Measurements from ENCODE around the gene NFE2L3.

The NFE2L3 gene

GRCh38 chr7:26169271-26169670, 17.3 kb downstream of the NFE2L3 start:
- peaks cover 26% of the 10 kb centered on the region for H3K36me3 ChIP-seq (ENCODE audit: insufficient read depth, low read length)
- no peaks in the 10 kb centered on the region for H3F3A ChIP-seq (ENCODE audit: insufficient read depth, low read length)
- H3K4me1 ChIP-seq (ENCODE audit: insufficient read depth, low read length, severe bottlenecking): peaks cover 20% of the 10 kb centered on the region
- no peak overlapping the region for H3K4me3 ChIP-seq (ENCODE audit: low read depth, low read length, poor library complexity, severe bottlenecking)
- no peak overlapping the region for H2AFZ ChIP-seq (ENCODE audit: low read length)
- H3K27ac ChIP-seq (ENCODE audit: low read depth, low read length, poor library complexity, severe bottlenecking): no peak overlapping the region
- H3K9me3 ChIP-seq (ENCODE audit: low read length): 0 out of 2 replicates have a peak, but pooled peaks cover 3% of the 10 kb centered on the region
- no peaks in the 10 kb centered on the region for H4K20me1 ChIP-seq (ENCODE audit: insufficient read depth, low read length)
- no peaks in the 10 kb centered on the region for H3K27me3 ChIP-seq (ENCODE audit: insufficient read depth, low read length)
- no peak for TF ChIP-seq CTCF (IDR thresholded peaks at IDR 0.05; ENCODE audit: low read length)
- TF ChIP-seq EZH2 (IDR thresholded peaks at IDR 0.05; ENCODE audit: borderline replicate concordance, low read length): no peak
- H3K4me2 ChIP-seq (ENCODE audit: low read length): no peak overlapping the region
- H3K79me2 ChIP-seq (ENCODE audit: insufficient read depth, low read length): peaks cover 39% of the 10 kb centered on the region
- no peak overlapping the region for H3K9ac ChIP-seq (ENCODE audit: low read length)
- no peaks in the 10 kb centered on the region for H3K9me2 ChIP-seq (ENCODE audit: low read depth, low read length)

- Histone ChIP-seq H3K36me3 (ENCODE audit: insufficient read depth, low read length) (peaks cover 26% of the 10 kb centered on the region), H3K9me3 (ENCODE audit: low read length) (0 out of 2 replicates have a peak, but pooled peaks cover 3% of the 10 kb centered on the region), H3K4me3 (ENCODE audit: low read depth, low read length, poor library complexity, severe bottlenecking) (no peak overlapping the region), H3K79me2 (ENCODE audit: insufficient read depth, low read length) (peaks cover 45% of the 10 kb centered on the region), H3K4me1 (ENCODE audit: insufficient read depth, low read length, severe bottlenecking) (peaks cover 20% of the 10 kb centered on the region), H3K27me3 (ENCODE audit: insufficient read depth, low read length) (no peaks in the 10 kb centered on the region), H3K27ac (ENCODE audit: low read depth, low read length, poor library complexity, severe bottlenecking) (no peak overlapping the region), H2AFZ (ENCODE audit: low read length) (no peak overlapping the region), H3K9me2 (ENCODE audit: low read depth, low read length) (no peaks in the 10 kb centered on the region), H4K20me1 (ENCODE audit: insufficient read depth, low read length) (no peaks in the 10 kb centered on the region), H3F3A (ENCODE audit: insufficient read depth, low read length) (no peaks in the 10 kb centered on the region), H3K4me2 (ENCODE audit: low read length) (no peak overlapping the region), H3K9ac (ENCODE audit: low read length) (no peak overlapping the region)
- no peak for TF ChIP-seq CTCF (IDR thresholded peaks at IDR 0.05; ENCODE audit: low read length)
Observed at GRCh38 chr7:26170663-26171062, 18.7 kb downstream of the NFE2L3 start.

- no peak for TF ChIP-seq EZH2 (IDR thresholded peaks at IDR 0.05; ENCODE audit: borderline replicate concordance, low read length)
- no peak for TF ChIP-seq CTCF (IDR thresholded peaks at IDR 0.05; ENCODE audit: low read length)
- Histone ChIP-seq H3F3A (ENCODE audit: insufficient read depth, low read length) (no peaks in the 10 kb centered on the region), H3K9ac (ENCODE audit: low read length) (no peak overlapping the region), H3K9me3 (ENCODE audit: low read length) (0 out of 2 replicates have a peak, but pooled peaks cover 3% of the 10 kb centered on the region), H3K4me2 (ENCODE audit: low read length) (no peak overlapping the region), H3K79me2 (ENCODE audit: insufficient read depth, low read length) (peaks cover 35% of the 10 kb centered on the region), H3K4me1 (ENCODE audit: insufficient read depth, low read length, severe bottlenecking) (peaks cover 11% of the 10 kb centered on the region), H2AFZ (ENCODE audit: low read length) (no peak overlapping the region), H4K20me1 (ENCODE audit: insufficient read depth, low read length) (no peaks in the 10 kb centered on the region), H3K36me3 (ENCODE audit: insufficient read depth, low read length) (peaks cover 26% of the 10 kb centered on the region), H3K27ac (ENCODE audit: low read depth, low read length, poor library complexity, severe bottlenecking) (no peak overlapping the region), H3K27me3 (ENCODE audit: insufficient read depth, low read length) (no peaks in the 10 kb centered on the region), H3K9me2 (ENCODE audit: low read depth, low read length) (no peaks in the 10 kb centered on the region), H3K4me3 (ENCODE audit: low read depth, low read length, poor library complexity, severe bottlenecking) (no peak overlapping the region)
Observed at GRCh38 chr7:26171601-26172000, 19.6 kb downstream of the NFE2L3 start.
